HEK293 (cell line): ENCODE data around the gene MARK2.
A peak's percentile ranks its signal among the peaks of the same experiment; 100 is the strongest.

Source experiments
- GLI4 ChIP-seq: fragments of 450-650 bp; formaldehyde crosslinking; IDR thresholded peaks from 2 replicates; pipeline ENCODE4 v1.5.1; 2016; ENCODE audit warnings: missing biosample characterization, missing genetic modification characterization
- HOXC10 ChIP-seq: sonication (generic); formaldehyde crosslinking; IDR thresholded peaks from 2 replicates; pipeline ENCODE4 v1.8.1; 2023; ENCODE audit warnings: mild to moderate bottlenecking, missing genetic modification reagents
- KLF17 ChIP-seq: fragments of 450-650 bp; formaldehyde crosslinking; IDR thresholded peaks from 2 replicates; pipeline ENCODE4 v1.5.1; 2016; ENCODE audit warnings: missing biosample characterization, missing genetic modification characterization
- OSR2 ChIP-seq: fragments of 450-650 bp; formaldehyde crosslinking; IDR thresholded peaks from 2 replicates; pipeline ENCODE4 v1.5.1; 2016; ENCODE audit warnings: missing biosample characterization, missing genetic modification characterization
- PATZ1 ChIP-seq: fragments of 450-650 bp; formaldehyde crosslinking; IDR thresholded peaks from 2 replicates; pipeline ENCODE4 v1.5.1; 2016; ENCODE audit warnings: missing biosample characterization, missing genetic modification characterization
- PBX3 ChIP-seq: sonication (generic); formaldehyde crosslinking; IDR thresholded peaks from 2 replicates; pipeline ENCODE4 v1.8.1; 2022; ENCODE audit warnings: mild to moderate bottlenecking, moderate library complexity, missing genetic modification reagents
- PRDM2 ChIP-seq: fragments of 450-650 bp; formaldehyde crosslinking; IDR thresholded peaks from 2 replicates; pipeline ENCODE4 v1.5.1; 2016; ENCODE audit warnings: missing biosample characterization, missing genetic modification characterization, borderline replicate concordance
- REST ChIP-seq: fragments of 450-650 bp; formaldehyde crosslinking; IDR thresholded peaks from 2 replicates; pipeline ENCODE4 v1.5.1; 2016; ENCODE audit warnings: missing biosample characterization, missing genetic modification characterization
- SCRT2 ChIP-seq: fragments of 450-650 bp; formaldehyde crosslinking; IDR thresholded peaks from 2 replicates; pipeline ENCODE4 v1.5.1; 2016; ENCODE audit warnings: missing biosample characterization, missing genetic modification characterization
- SP7 ChIP-seq: fragments of 450-650 bp; formaldehyde crosslinking; IDR thresholded peaks from 2 replicates; pipeline ENCODE4 v1.5.1; 2016; ENCODE audit warnings: missing biosample characterization, missing genetic modification characterization
- ZBTB17 ChIP-seq: fragments of 450-650 bp; formaldehyde crosslinking; IDR thresholded peaks from 2 replicates; pipeline ENCODE4 v1.5.1; 2016; ENCODE audit warnings: missing biosample characterization, missing genetic modification characterization
- ZNF157 ChIP-seq: fragments of 450-650 bp; formaldehyde crosslinking; IDR thresholded peaks from 2 replicates; pipeline ENCODE4 v1.5.1; 2016; ENCODE audit warnings: missing biosample characterization, missing genetic modification characterization
- ZNF169 ChIP-seq: fragments of 450-650 bp; formaldehyde crosslinking; IDR thresholded peaks from 2 replicates; pipeline ENCODE4 v1.5.1; 2016; ENCODE audit warnings: missing biosample characterization, missing genetic modification characterization
- ZNF211 ChIP-seq: fragments of 450-650 bp; formaldehyde crosslinking; IDR thresholded peaks from 2 replicates; pipeline ENCODE4 v1.5.1; 2016; ENCODE audit warnings: low read depth, missing biosample characterization, missing genetic modification characterization
- ZNF366 ChIP-seq: fragments of 450-650 bp; formaldehyde crosslinking; conservative IDR thresholded peaks from 2 replicates; pipeline ENCODE4 v1.5.1; 2016; ENCODE audit warnings: missing biosample characterization, missing genetic modification characterization
- ZNF518A ChIP-seq: fragments of 450-650 bp; formaldehyde crosslinking; conservative IDR thresholded peaks from 2 replicates; pipeline ENCODE4 v1.5.1; 2016; ENCODE audit warnings: low read depth, missing biosample characterization, missing genetic modification characterization
- ZNF548 ChIP-seq: fragments of 450-650 bp; formaldehyde crosslinking; IDR thresholded peaks from 2 replicates; pipeline ENCODE4 v1.5.1; 2016; ENCODE audit warnings: missing biosample characterization, missing genetic modification characterization
- ZNF654 ChIP-seq: fragments of 450-650 bp; formaldehyde crosslinking; IDR thresholded peaks from 2 replicates; pipeline ENCODE4 v1.5.1; 2016; ENCODE audit warnings: low read depth, missing biosample characterization, missing genetic modification characterization
- ZNF76 ChIP-seq: fragments of 450-650 bp; formaldehyde crosslinking; IDR thresholded peaks from 2 replicates; pipeline ENCODE4; 2016; ENCODE audit warnings: low read depth, missing biosample characterization, missing genetic modification characterization, borderline replicate concordance
- ZNF791 ChIP-seq: fragments of 450-650 bp; formaldehyde crosslinking; IDR thresholded peaks from 2 replicates; pipeline ENCODE4 v1.5.1; 2016; ENCODE audit warnings: missing biosample characterization, missing genetic modification characterization
- ZNF830 ChIP-seq: fragments of 450-650 bp; IDR thresholded peaks from 2 replicates; pipeline ENCODE4 v1.5.0; 2018; ENCODE audit warnings: missing biosample characterization, missing genetic modification characterization, low read depth, mild to moderate bottlenecking, moderate library complexity

The MARK2 gene

GRCh38 chr11:63837027-63837688 is 1.8 kb upstream of the MARK2 start (continued):
- TF ChIP-seq ZNF157 (tag by site-specific recombination) (no peak), ZNF791 (tag by site-specific recombination) (no peak), PRDM2 (tag by site-specific recombination) (no peak), PBX3 (CRISPR knock-in tag) (no peak), ZNF654 (tag by site-specific recombination) (peak; percentile 90), OSR2 (tag by site-specific recombination) (no peak), ZBTB17 (tag by site-specific recombination) (peak; percentile 63), SP7 (tag by site-specific recombination) (0 out of 2 replicates have a peak, but pooled peaks have one; percentile 24), ZNF830 (no peak), ZNF211 (tag by site-specific recombination) (no peak), REST (tag by site-specific recombination) (no peak), HOXC10 (CRISPR knock-in tag) (no peak), PATZ1 (tag by site-specific recombination) (no peak), KLF17 (tag by site-specific recombination) (no peak), GLI4 (tag by site-specific recombination) (no peak), ZNF366 (tag by site-specific recombination) (peak; percentile 86), ZNF169 (tag by site-specific recombination) (no peak), ZNF548 (no peak), ZNF76 (tag by site-specific recombination) (no peak), ZNF518A (no peak), SCRT2 (tag by site-specific recombination) (peak; percentile 95)
